Activated CD8-positive, alpha-beta memory T cell treated with anti-CD3 and anti-CD28 coated beads for 1 hour (primary cell): Measurements from ENCODE around the gene AGBL1.
"Not testable (repeated sequence)": the region's sequence is repeated elsewhere in the genome, so short reads cannot be mapped to it uniquely, and the experiment has no call there.

ENCODE experiments used
- DNase-seq, 2 donors: peaks; one replicate each; pipeline ENCODE4 v3.0.0-alpha.2; 2020; ENCODE audit warnings: low read depth in 1 of 2; ENCODE audit errors: extremely low read depth in 1 of 2

The AGBL1 gene

DNA sequence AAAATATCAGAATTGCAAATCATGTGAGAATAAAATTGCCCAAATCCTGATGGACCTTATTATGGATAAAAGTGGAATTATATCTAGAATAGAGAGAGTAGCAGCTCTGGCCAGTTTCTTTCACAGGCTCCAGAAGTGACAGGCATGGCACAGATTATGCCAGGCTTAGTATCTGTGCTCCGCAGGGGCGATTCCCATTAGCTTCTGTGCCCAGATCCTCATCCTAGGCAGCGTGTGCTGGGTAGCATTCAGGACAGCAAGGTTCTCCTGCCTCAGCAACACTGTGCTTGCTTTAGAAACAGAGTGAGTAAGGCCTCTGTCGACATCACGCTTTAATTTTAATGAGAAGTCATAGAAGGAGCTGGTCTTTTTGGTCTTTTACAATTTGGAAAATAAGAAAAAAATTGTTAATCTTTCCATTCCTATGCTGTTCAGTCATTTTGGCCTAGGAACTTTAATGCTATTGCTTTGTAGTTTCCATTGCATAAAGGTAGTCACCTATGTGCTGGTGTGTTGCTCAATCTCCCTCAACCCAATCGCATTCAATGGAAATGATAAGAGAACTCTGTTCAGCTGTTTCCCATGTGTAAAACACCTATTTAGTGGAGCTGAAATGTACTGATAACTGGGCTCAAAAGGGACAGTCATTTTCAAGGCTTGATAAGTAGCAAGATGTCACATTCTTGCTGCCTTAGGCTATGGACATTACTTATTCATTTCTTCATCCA lies 770.1 kb downstream of the AGBL1 start:
- no peak for DNase-seq

- no peak for DNase-seq
Measured at GRCh38 chr15:86850939-86851338, 771.3 kb downstream of the AGBL1 start.

- no peak for DNase-seq
Measured at GRCh38 chr15:86852741-86853140, 773.1 kb downstream of the AGBL1 start.

- no peak for DNase-seq
Measured at GRCh38 chr15:86854176-86854575, 774.5 kb downstream of the AGBL1 start.

DNA sequence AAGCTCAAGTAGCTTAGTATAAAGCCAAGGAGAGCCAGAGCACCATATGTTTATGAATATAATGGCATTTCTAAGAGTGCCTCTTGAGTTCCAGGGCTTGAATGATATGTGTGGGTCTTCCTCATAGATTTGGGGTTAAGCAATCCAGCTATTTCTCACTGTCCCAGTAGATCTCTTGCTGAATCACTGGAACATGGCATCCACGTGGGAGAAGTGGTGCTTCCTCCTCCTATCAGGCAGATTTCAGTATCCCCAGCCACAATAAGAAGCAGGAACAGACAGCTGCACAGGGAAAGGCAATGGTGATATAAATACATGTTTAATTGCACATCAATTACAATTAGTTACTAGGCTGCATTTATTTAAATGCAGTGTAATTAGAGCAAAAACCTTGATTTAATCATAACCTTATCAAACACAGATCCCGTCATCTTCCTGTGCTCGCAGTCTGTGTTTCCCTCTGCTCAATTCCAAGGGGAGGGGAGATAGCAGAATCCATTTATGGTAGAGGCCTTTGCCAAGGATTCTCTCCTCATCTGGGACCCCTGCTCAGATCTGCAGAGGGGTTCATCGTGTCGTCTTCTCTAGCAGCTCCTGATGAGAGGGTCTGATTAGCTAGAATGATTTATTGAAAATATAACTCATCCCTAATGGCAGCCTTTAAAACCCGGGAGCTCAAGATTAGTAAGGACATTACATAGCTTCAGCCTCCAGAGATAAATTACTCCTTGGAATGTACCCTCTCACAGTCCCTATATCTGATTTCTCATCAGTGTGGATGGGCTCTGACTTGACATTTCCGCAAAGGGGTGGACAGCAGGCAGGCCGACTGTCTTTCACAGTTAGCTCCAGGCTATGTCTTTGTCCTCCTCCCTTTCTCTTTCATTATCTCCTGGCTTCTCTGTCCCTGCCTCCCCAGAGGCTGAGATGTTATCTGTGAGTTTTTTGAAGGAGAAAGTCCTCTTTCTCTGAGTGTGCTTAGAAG lies 775.9 kb downstream of the AGBL1 start:
- DNase-seq, result no peak

- no peak for DNase-seq
Measured at GRCh38 chr15:86857701-86858100, 778.0 kb downstream of the AGBL1 start.

DNA sequence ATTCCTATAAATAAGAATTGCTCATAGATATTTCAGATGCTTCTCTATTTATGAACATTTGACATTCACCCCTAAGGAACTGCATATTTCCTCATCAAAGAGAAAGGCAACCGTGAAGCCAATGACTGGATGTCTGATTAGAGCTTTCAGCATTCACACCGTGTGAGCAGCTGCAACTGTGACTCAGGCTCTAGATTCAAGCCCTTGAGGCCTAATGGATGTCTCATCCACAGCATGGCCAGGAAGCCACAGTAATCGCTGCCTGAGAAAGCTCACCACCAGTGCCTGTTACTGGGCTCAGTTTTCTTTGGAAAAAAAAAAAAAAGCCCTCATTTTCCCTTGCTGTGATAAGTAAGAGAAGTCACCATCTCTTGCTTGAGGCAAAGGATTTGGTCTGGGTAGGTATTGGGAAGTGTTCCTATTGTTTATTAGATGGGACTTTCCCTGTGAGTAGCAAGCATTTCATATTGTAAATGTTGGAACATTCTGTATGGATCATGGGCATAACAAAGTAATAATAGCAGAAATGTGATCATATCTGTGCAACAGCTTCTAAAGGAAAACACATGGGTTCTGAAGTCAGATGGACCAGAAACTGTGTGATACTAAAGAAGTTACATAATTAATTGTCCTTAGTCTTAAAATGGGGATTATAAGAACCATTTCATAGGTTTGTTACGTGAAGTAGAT lies 783.7 kb downstream of the AGBL1 start:
- no peak for DNase-seq

- DNase-seq, result no peak
Measured at GRCh38 chr15:86865920-86866319, 786.2 kb downstream of the AGBL1 start.

- no peak for DNase-seq
Measured at GRCh38 chr15:86870846-86871245, 791.2 kb downstream of the AGBL1 start.

GRCh38 chr15:86871964-86872363 lies 792.3 kb downstream of the AGBL1 start:
- no peak for DNase-seq

DNA sequence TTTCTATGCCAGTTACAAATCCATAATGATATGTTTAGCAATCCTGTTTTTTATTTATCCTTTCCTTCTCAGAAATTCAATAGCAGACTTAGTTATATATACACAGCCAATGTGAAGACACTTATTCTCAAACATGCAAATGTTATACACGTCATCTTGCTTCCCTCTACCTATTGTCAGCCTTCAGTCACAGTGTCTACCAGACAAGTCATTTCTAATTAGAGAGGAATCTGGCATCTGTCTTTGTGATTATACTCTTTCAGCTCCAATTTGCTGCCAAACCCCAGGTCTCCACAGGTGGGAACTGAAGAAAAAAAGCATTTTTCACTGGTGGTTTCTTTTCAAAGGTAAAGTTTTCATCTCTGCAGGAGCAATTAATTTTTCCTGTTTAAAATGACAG lies 793.1 kb downstream of the AGBL1 start:
- no peak for DNase-seq

DNA sequence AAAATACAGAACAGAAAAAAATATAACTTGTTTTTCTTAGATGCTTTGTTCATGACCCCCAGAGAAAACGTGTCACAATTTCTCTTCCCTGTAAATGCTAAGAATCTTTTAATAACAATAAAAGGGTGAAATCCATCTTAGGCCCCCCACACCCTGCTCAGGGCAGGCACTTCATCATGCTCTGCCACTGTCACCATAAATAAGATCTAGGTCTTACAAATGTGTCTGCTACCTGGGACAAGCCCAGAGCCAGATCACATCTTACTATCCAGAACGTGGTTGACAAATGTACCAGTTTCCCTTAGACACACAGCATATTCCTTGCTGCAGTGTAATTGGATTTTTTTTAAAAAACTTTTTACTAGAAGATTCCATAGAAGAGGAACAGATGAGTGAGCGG lies 795.4 kb downstream of the AGBL1 start:
- no peak for DNase-seq

GRCh38 chr15:86876387-86876944 lies 796.8 kb downstream of the AGBL1 start:
- DNase-seq, result no peak

DNA sequence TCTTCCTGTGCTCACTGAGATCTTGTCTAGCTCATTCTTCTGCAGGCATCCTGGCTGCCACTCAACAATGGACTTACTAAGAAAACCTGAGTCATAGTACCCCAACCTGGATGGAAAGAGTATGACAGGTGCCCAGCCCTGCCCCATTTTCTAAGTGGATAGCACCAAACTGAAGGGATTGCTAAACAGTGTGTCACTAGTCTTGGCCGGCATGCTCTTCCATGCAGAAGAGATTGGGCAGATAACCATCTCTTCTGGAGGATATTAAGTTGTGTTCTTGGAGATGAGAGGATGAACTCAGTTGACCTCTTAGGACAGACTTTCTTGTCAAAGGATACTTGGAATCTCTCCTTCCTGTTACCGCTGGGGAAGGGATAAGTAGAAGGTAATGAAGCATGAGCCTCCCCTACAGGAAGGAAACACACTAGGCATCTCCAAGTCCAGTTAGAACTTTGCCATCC lies 797.5 kb downstream of the AGBL1 start:
- DNase-seq, result no peak

GRCh38 chr15:86878844-86879243 lies 799.2 kb downstream of the AGBL1 start:
- DNase-seq, result not testable (repeated sequence)

GRCh38 chr15:86879250-86880229 lies 799.9 kb downstream of the AGBL1 start:
- no peak for DNase-seq

- DNase-seq, result no peak
Measured at GRCh38 chr15:86885616-86886015, 805.9 kb downstream of the AGBL1 start.

DNA sequence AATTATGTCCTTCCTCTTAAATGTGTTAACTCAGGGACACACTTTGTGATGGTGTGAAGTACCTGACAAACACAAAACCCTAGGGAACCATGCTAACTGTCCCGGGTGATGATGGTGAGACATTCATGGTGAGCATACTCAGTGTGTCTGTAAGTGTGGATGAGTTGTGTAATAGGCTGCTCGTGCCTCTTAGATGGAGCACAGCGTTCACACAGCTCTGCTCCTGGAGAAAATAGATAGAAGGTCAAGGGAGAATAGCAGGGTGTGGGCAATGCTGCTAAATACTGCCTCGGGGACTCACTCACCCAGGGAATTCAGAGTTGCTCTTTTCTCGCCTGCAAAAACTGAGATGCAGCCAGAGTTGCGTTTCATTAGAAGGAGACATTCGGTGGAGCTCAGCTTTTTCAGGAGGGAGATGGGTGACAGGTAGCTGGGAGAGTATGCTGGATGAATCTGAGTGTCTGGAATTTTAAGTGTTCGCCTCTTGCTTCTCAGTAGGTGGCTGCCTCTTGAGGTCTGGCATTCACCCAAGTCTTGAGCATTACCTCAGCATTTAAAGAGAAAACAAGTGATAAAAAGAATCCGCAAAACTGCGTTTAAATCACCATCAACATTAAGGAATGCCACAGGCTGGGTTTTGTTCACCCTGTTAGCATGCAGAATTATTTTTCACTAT lies 813.2 kb downstream of the AGBL1 start:
- DNase-seq, result no peak

GRCh38 chr15:86894269-86894668 lies 814.6 kb downstream of the AGBL1 start:
- no peak for DNase-seq
